Gastrocnemius medialis (tissue), 4 donors: ENCODE results near the gene PSD4. TPM values are rescaled to one million over a fixed set of nuclear protein-coding genes. Genes with fewer than 3 reads are reported as not detected.

Experiments
- ATAC-seq, 2 donors: fragments of 150-250 bp; one replicate each; pipeline ENCODE4 v1.9.1; 2016
- DNase-seq, 2 donors: peaks; one replicate each; pipeline ENCODE4 v3.0.0-alpha.2; 2019
- H3K27ac ChIP-seq, 4 donors: fragments of 200-600 bp; sonication (generic); 1 replicate in 1 of 4; 2 replicates in 3 of 4; pipeline ENCODE4 v1.5.1; 2016 to 2018; ENCODE audit warnings: mild to moderate bottlenecking in 2 of 4, moderate library complexity in 1 of 4
- H3K27me3 ChIP-seq, 3 donors: fragments of 200-600 bp; sonication (generic) in 2 of 3; 1 replicate in 1 of 3; 2 replicates in 2 of 3; pipeline versions ENCODE4 v1.5.1 to v1.6.0; 2016 to 2019; ENCODE audit warnings: mild to moderate bottlenecking in 1 of 3, moderate library complexity in 1 of 3
- H3K36me3 ChIP-seq, 2 donors: fragments of 200-600 bp; sonication (generic) in 1 of 2; one replicate each; pipeline ENCODE4 v1.5.1; 2017 to 2018
- H3K4me1 ChIP-seq, 2 donors: fragments of 200-600 bp; sonication (generic) in 1 of 2; one replicate each; pipeline ENCODE4 v1.5.1; 2016 to 2017; ENCODE audit warnings: mild to moderate bottlenecking in 2 of 2
- H3K4me3 ChIP-seq, 4 donors: fragments of 200-600 bp; sonication (generic) in 3 of 4; 1 replicate in 1 of 4; 2 replicates in 3 of 4; pipeline ENCODE4 v1.5.1; 2016 to 2019; ENCODE audit warnings: mild to moderate bottlenecking in 2 of 4
- H3K9me3 ChIP-seq, 3 donors: fragments of 200-600 bp; sonication (generic) in 2 of 3; 1 replicate in 1 of 3; 2 replicates in 2 of 3; pipeline ENCODE4 v1.5.1; 2016 to 2019
- POLR2A ChIP-seq, 2 donors: fragments of 450-650 bp; IDR thresholded peaks; one replicate each; pipeline ENCODE4 v1.6.1; 2017; ENCODE audit warnings: antibody characterized with exemption in 2 of 2, mild to moderate bottlenecking in 2 of 2, moderate library complexity in 2 of 2
- in situ Hi-C, 4 donors: fragments of 200-750 bp; cut with MboI; loops; one replicate each; pipeline versions ENCODE4 v1.15.0 to v1.8.0; 2017; ENCODE audit warnings: low sequenced_read_pairs in 4 of 4
- intact Hi-C: fragments of 100-400 bp; cut with DNase I; formaldehyde crosslinking; loops from one replicate; pipeline ENCODE4 v1.15.1; 2023; ENCODE audit warnings: low total_unique reads
- total RNA-seq, 4 donors: library from RNA; depleted of rRNA; stranded (reverse); fragments of >200 nt; gene quantifications; one replicate each; pipeline versions ENCODE4 v1.1.0 to v1.2.3, GENCODE V29; 2016
- TF ChIP-seq, protein P1 (sequence below), 5 experiments: fragments of 450-650 bp in 3 of 5; fragments of 200-600 bp in 2 of 5; sonication (generic) in 2 of 5; IDR thresholded peaks in 4 of 5; conservative IDR thresholded peaks in 1 of 5; 1 replicate in 4 of 5; 2 replicates in 1 of 5; pipeline ENCODE4 v1.5.1; 2016 to 2019; ENCODE audit warnings: antibody characterized with exemption in 5 of 5, mild to moderate bottlenecking in 3 of 5, moderate library complexity in 3 of 5

The PSD4 gene
- total RNA-seq, 4 donors from 2014 or later = 0.32 to 1.3 (median 1.2) TPM

DNA sequence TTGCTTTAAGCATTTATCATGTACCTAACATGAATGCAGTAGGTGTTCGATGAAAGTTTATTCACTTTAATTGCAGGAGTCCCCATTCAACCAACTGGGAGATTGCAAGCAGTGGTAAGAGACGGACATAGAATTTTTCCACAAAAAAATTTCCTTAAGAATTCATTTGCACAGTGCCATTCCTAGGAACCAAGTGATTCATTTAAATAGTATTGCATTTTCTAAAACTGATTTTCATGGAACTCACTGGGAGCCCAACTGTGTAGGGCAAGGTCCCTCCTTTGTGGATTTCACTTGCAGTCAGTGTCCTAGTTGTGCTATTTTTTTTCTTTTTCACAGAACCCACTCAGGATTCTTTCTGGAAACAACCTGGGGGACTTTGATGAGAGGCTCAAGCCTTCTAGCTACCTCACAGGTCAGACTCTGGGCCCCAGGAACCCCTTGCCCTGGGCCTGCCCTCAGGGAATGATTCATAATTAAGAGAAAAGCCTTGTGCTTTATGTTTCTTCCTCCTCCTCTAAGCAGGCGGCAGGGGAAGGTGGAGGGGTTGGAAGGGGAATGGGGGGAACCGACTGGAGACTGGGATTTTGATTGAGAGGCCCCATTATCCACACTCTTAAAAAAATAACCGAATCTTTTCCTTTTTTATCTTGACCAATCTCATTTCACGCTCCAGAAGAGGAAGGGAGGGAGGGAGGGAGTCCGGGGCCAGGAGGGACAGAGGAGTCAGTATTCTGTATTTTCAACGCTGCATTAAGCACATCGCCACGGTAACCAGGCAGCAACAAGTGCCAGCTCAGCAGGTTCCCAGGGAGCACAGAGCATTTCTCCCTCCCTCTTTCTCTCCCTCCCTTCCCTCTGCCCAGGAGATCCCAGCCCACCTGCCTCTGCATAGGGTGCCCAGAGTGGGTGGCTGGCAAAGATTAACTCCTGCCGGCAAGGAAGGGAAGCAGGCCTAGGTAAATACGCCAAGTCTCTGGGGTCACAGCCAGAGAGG lies 51.8 kb downstream of the PSD4 start:
- Histone ChIP-seq H3K4me3 (no peak overlapping the region), H3K4me1 (no peaks in the 10 kb centered on the region), H3K27ac (no peak overlapping the region), H3K27me3 (no peaks in the 10 kb centered on the region), H3K9me3 (no peaks in the 10 kb centered on the region), H3K36me3 (no peaks in the 10 kb centered on the region)
- in situ Hi-C loops = no loop called here
- DNase-seq (no peak), ATAC-seq (peak in 1 of 2 donors; percentile 56)
- TF ChIP-seq, protein P1, sequence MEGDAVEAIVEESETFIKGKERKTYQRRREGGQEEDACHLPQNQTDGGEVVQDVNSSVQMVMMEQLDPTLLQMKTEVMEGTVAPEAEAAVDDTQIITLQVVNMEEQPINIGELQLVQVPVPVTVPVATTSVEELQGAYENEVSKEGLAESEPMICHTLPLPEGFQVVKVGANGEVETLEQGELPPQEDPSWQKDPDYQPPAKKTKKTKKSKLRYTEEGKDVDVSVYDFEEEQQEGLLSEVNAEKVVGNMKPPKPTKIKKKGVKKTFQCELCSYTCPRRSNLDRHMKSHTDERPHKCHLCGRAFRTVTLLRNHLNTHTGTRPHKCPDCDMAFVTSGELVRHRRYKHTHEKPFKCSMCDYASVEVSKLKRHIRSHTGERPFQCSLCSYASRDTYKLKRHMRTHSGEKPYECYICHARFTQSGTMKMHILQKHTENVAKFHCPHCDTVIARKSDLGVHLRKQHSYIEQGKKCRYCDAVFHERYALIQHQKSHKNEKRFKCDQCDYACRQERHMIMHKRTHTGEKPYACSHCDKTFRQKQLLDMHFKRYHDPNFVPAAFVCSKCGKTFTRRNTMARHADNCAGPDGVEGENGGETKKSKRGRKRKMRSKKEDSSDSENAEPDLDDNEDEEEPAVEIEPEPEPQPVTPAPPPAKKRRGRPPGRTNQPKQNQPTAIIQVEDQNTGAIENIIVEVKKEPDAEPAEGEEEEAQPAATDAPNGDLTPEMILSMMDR (IDR thresholded peaks at IDR 0.05 in 4 of 5, conservative IDR thresholded peaks at IDR 0.05 in 1 of 5) = no peak
- TF ChIP-seq POLR2A (IDR thresholded peaks at IDR 0.05) = no peak
- intact Hi-C loops = no loop called here

DNA sequence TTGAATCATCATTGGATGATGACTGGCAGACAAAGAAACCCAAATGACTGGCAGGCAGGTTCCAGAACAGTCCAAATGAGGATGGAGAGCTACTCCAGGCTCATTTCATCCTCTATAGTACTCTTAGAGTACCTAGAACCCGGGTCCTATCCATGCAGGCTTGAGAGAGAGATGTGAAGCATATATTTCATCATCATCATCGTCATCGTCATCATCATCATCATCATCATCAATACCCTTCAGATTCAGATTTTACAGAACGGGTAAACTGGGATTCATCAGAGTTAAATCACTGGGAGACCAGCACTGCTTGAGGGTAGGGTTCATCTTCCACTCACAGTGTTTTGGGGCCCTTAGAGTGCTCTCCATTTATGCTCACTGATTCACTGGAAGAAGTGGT lies 52.7 kb downstream of the PSD4 start:
- in situ Hi-C loops (no loop called here), intact Hi-C loops (no loop called here)
- no peak overlapping the region for H3K27ac ChIP-seq
- H3K9me3 ChIP-seq = no peaks in the 10 kb centered on the region
- ATAC-seq (no peak), DNase-seq (no peak)
- no peaks in the 10 kb centered on the region for H3K4me1 ChIP-seq
- H3K36me3 ChIP-seq = no peaks in the 10 kb centered on the region
- no peak overlapping the region for H3K4me3 ChIP-seq
- no peaks in the 10 kb centered on the region for H3K27me3 ChIP-seq
- TF ChIP-seq, protein P1 (IDR thresholded peaks at IDR 0.05 in 4 of 5, conservative IDR thresholded peaks at IDR 0.05 in 1 of 5) = no peak
- no peak for TF ChIP-seq POLR2A (IDR thresholded peaks at IDR 0.05)

DNA sequence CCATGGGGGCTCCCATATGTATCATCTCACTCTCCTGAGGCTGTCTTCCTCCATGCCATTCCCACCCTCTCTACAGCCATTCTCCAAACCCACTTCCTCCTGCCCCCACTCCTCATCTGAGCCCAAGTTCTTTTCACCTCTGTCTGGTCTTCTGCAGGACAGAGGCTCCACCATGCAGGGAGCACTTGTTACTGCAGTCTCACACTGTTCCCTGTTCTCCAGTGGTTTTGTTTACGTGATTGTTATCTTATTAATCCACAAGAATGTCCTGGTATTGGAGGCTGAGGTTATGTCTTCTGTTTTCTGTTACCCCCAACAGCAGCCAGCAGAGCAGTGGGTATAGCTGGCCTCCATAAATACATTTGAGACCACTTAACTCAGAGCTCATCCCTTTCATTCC lies 53.5 kb downstream of the PSD4 start:
- Histone ChIP-seq H3K36me3 (no peaks in the 10 kb centered on the region), H3K4me3 (no peak overlapping the region), H3K4me1 (no peaks in the 10 kb centered on the region), H3K27me3 (no peaks in the 10 kb centered on the region), H3K9me3 (no peaks in the 10 kb centered on the region), H3K27ac (no peak overlapping the region)
- DNase-seq (no peak), ATAC-seq (no peak)
- in situ Hi-C loops = no loop called here
- TF ChIP-seq, protein P1 (IDR thresholded peaks at IDR 0.05 in 4 of 5, conservative IDR thresholded peaks at IDR 0.05 in 1 of 5) = no peak
- no peak for TF ChIP-seq POLR2A (IDR thresholded peaks at IDR 0.05)
- intact Hi-C loops = no loop called here

DNA sequence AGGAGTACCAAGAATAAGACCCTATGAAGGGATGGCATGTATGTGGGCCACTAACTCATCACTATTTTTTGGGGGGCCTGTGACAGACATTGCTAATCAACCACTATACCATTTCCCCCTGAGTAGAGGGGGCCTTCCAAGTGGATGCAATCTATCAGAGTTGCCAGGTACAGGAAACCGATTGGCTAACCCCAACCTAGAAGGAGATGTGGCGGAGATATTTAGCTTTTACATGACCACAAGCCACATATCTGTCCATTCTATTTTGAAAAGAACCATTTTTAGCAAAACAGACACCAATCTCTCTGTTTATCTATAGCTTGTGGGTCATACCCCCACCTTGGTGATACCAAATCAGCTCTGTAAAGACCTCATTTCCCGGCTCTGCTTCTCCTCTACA lies 53.9 kb downstream of the PSD4 start:
- TF ChIP-seq POLR2A (IDR thresholded peaks at IDR 0.05) = no peak
- TF ChIP-seq, protein P1 (IDR thresholded peaks at IDR 0.05 in 4 of 5, conservative IDR thresholded peaks at IDR 0.05 in 1 of 5) = no peak
- ATAC-seq = no peak

More for the DNA sequence above, 53.9 kb downstream of the PSD4 start:
- Histone ChIP-seq H3K4me3 (no peak overlapping the region), H3K9me3 (no peaks in the 10 kb centered on the region), H3K27me3 (no peaks in the 10 kb centered on the region), H3K27ac (no peak overlapping the region), H3K36me3 (no peaks in the 10 kb centered on the region), H3K4me1 (no peaks in the 10 kb centered on the region)
- no peak for DNase-seq
- in situ Hi-C loops (no loop called here), intact Hi-C loops (no loop called here)
